Spinal cord (tissue), 10 donors: ENCODE data around the gene DRC7. TPM values are rescaled to one million over a fixed set of nuclear protein-coding genes. Genes with fewer than 3 reads are reported as not detected.

Source experiments
- DNase-seq, 6 donors: peaks; one replicate each; pipeline versions ENCODE4 v3.0.0 to v3.0.0-alpha.2; 2013 to 2015; ENCODE audit warnings: low spot score in 6 of 6, low read depth in 4 of 6
- H3K27ac ChIP-seq: one replicate; pipeline ENCODE4 v1.5.1; 2013; ENCODE audit warnings: low read depth, low read length, control low read depth
- H3K27me3 ChIP-seq: one replicate; pipeline ENCODE4 v1.6.1; 2013; ENCODE audit warnings: low read length; ENCODE audit not compliant: control insufficient read depth, insufficient read depth
- H3K36me3 ChIP-seq: one replicate; pipeline ENCODE4 v1.6.1; 2013; ENCODE audit warnings: low read length; ENCODE audit not compliant: control insufficient read depth, insufficient read depth
- H3K4me1 ChIP-seq: one replicate; pipeline ENCODE4 v1.6.1; 2013; ENCODE audit warnings: low read length; ENCODE audit not compliant: control insufficient read depth, insufficient read depth
- H3K4me3 ChIP-seq: one replicate; pipeline ENCODE4 v1.5.1; 2013; ENCODE audit warnings: low read depth, low read length, control low read depth
- H3K9me3 ChIP-seq: one replicate; pipeline ENCODE4 v1.6.1; 2013; ENCODE audit warnings: low read length; ENCODE audit not compliant: control insufficient read depth, insufficient read depth
- WGBS: methylation state at CpG from one replicate; pipeline ENCODE4 v1.1.5; 2013; ENCODE audit warnings: missing lambda C conversion rate; ENCODE audit not compliant: insufficient coverage; 5-methylcytosine and 5-hydroxymethylcytosine counted together
- polyA plus RNA-seq, 2 donors: library from polyadenylated mRNA; unstranded; fragments of 120-200 nt; gene quantifications; one replicate each; pipeline ENCODE4 v1.2.1, GENCODE V29; 2013; ENCODE audit not compliant: insufficient read length in 2 of 2
- total RNA-seq, 2 donors: library from RNA; depleted of rRNA in 1 of 2; stranded (reverse); fragments of 120-200 nt in 1 of 2; fragments of >200 nt in 1 of 2; gene quantifications; one replicate each; pipeline versions ENCODE4 v1.2.3 to v1.2.4, GENCODE V29; 2013 to 2014
- donor health status: healthy.

DRC7 gene
- total and polyA plus RNA-seq, 4 donors: 0.69 to 6.0 (median 4.0) TPM

DNA sequence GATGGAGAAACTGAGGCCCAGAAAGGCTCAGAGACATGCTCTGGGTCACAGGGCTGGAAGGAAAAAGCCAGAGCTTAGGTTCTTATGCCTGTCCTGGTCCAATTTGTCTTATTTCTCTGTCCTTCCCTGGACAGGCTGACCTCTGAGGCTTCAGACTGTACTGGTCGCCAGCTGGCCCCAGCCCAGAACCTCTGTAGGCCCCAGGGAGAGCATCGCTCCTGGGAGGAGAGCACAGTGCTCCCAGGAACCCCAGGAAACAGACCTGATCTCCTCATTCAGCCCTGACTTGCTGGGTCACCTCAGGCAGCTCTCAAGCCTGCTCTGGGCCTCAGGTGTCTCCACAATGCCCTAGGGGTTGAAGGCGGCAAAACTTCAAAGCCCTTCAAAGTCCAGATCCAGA, 4.9 kb downstream of the DRC7 start:
- H3K4me1 ChIP-seq: peaks cover 8% of the 10 kb centered on the region
- H3K27ac ChIP-seq: no peak overlapping the region
- H3K4me3 ChIP-seq: no peak overlapping the region
- 78% methylated on average over 3 of the region's 3 CpGs for WGBS
- H3K9me3 ChIP-seq: no peaks in the 10 kb centered on the region
- DNase-seq: no peak
- peaks cover 3% of the 10 kb centered on the region for H3K36me3 ChIP-seq
- no peaks in the 10 kb centered on the region for H3K27me3 ChIP-seq

GRCh38 chr16:57699899-57700298, 5.3 kb downstream of the DRC7 start:
- DNase-seq: no peak
- Histone ChIP-seq H3K36me3 (peaks cover 3% of the 10 kb centered on the region), H3K4me3 (no peak overlapping the region), H3K4me1 (peaks cover 5% of the 10 kb centered on the region), H3K27me3 (no peaks in the 10 kb centered on the region), H3K27ac (no peak overlapping the region), H3K9me3 (no peaks in the 10 kb centered on the region)
- WGBS: 90% methylated on average over 7 of the region's 7 CpGs

GRCh38 chr16:57700781-57701551, 6.4 kb downstream of the DRC7 start:
- peaks cover 3% of the 10 kb centered on the region for H3K36me3 ChIP-seq
- no peak for DNase-seq
- no peak overlapping the region for H3K27ac ChIP-seq
- WGBS: 42% methylated on average over 5 of the region's 10 CpGs
- H3K27me3 ChIP-seq: no peaks in the 10 kb centered on the region
- H3K9me3 ChIP-seq: no peaks in the 10 kb centered on the region
- peaks cover 4% of the 10 kb centered on the region for H3K4me1 ChIP-seq
- H3K4me3 ChIP-seq: no peak overlapping the region

DNA sequence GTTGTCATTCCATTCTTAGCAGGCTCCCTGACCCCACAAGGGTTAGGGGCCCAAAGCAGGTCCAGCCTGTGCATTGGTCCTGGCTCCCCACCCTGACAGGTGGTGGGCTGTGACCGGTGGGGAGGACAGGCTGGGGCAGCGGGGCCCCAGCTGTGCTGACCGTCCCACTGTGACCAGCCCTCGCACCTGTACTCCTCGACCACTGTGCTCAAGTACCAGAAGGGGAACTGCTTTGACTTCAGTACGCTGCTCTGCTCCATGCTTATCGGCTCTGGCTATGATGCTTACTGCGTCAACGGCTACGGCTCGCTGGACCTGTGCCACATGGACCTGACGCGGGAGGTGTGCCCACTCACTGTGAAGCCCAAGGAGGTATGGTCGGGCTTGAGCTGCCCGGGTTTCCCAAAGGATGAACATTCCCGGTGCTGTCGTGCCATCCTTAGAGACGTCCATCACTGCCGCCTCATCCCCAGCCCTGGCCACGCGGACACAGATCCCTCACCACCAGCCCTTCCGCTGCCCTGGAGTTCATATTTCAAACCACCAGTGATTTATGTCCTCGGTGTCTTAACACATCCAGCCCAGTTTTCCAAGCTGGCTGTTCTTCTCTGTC, 7.3 kb downstream of the DRC7 start:
- peak in 1 of 6 donors; percentile 21 for DNase-seq
- 78% methylated on average over 23 of the region's 23 CpGs for WGBS
- Histone ChIP-seq H3K27ac (no peak overlapping the region), H3K27me3 (no peaks in the 10 kb centered on the region), H3K4me3 (no peak overlapping the region), H3K4me1 (no peaks in the 10 kb centered on the region), H3K9me3 (no peaks in the 10 kb centered on the region), H3K36me3 (peaks cover 3% of the 10 kb centered on the region)

DNA sequence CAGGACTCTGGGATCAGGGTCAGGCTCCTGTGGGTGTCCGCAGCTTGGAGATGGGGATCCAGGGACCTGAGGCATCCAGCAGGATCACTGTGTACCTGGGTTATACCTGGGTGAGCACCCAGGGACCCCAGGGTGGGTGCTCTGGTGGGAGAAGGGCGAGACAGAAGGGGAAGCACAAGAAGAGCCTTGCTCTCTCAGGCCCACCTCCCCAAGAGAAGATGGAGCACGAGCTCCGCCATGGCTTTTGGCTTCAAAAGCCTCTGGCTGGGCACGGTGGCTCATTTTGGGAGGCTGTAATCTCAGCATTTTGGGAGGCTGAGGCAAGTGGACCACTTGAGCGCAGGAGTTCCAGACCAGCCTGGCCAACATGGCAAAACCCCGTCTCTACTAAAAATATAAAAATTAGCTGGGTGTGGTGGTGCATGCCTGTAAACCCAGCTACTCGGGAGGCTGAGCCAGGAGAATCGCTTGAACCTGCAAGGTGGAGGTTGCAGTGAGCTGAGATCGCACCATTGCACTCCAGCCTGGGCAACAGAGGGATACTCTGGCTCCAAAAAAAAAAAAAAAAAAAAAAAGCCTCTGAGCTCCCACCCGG, 8.9 kb downstream of the DRC7 start:
- no peaks in the 10 kb centered on the region for H3K9me3 ChIP-seq
- H3K4me1 ChIP-seq: no peaks in the 10 kb centered on the region
- H3K4me3 ChIP-seq: no peak overlapping the region
- WGBS: 93% methylated on average over 6 of the region's 11 CpGs
- DNase-seq: no peak
- H3K27me3 ChIP-seq: no peaks in the 10 kb centered on the region
- H3K27ac ChIP-seq: no peak overlapping the region
- H3K36me3 ChIP-seq: peaks cover 3% of the 10 kb centered on the region

- Histone ChIP-seq H3K9me3 (no peaks in the 10 kb centered on the region), H3K4me1 (no peaks in the 10 kb centered on the region), H3K27ac (no peak overlapping the region), H3K4me3 (no peak overlapping the region), H3K36me3 (peaks cover 3% of the 10 kb centered on the region), H3K27me3 (no peaks in the 10 kb centered on the region)
- 63% methylated on average over 6 of the region's 11 CpGs for WGBS
- DNase-seq: no peak
Observed at GRCh38 chr16:57704011-57704904, 9.7 kb downstream of the DRC7 start.

DNA sequence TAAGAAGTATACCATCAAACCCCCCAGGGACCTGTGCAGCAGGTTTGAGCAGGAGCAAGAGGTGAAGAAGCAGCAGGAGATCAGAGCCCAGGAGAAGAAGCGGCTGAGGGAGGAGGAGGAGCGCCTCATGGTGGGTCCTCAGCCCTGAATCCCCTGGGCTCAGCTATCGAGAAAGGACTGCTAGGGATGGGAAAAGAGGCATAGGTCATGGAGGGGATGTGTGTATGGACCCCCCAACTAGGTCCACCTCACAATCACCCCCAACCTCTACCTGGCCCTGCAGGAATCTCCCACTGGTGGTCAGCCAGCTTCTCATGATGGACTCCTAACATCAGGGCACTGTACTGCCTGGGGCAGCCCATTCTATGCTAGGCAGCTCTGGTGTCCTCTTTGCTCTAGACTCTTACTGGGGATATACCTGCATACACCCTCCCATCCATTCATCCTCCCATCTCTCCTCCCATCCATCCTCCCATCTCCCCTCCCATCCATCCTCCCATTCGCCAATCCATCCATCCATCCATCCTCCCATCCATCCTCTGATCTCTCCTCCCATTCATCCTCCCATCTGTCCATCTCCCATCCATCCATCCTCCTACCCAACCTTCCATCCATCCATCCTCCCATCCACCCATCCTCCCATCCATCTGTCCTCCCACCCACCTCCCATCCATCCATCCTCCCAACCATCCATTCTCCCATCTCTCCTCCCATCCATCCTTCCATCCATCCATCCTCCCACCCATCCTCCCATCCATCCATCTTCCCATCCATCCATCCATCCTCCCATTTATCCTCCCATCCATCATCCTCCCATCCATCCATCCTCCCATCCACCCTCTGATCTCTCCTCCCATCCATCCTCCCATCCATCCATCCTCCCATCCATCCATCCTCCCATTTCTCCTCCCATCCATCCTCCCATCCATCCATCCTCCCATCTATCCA, 10.6 kb downstream of the DRC7 start:
- H3K27ac ChIP-seq: no peak overlapping the region
- 90% methylated on average over 2 of the region's 4 CpGs for WGBS
- peaks cover 3% of the 10 kb centered on the region for H3K36me3 ChIP-seq
- no peaks in the 10 kb centered on the region for H3K4me1 ChIP-seq
- DNase-seq: no peak
- H3K9me3 ChIP-seq: no peaks in the 10 kb centered on the region
- H3K27me3 ChIP-seq: no peaks in the 10 kb centered on the region
- H3K4me3 ChIP-seq: no peak overlapping the region

DNA sequence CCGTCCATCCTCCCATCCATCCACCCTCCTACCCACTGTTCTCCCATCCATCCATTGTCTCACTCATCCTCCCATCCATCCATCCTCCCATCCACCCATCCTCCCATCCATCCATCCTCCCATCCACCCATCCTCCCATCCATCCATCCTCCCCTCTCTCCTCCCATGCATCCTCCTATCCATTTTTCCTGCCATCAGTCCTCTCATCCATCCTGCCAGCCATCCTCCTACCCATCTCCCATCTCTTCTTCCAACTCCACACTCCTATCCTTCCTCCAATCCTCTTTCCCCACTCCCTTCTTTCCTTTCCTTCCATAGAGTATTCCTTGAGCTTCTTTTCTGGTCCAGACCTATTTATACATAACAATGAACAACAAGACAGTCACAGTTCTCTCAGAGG, 12.1 kb downstream of the DRC7 start:
- Histone ChIP-seq H3K27me3 (no peaks in the 10 kb centered on the region), H3K4me3 (no peak overlapping the region), H3K4me1 (no peaks in the 10 kb centered on the region), H3K36me3 (peaks cover 2% of the 10 kb centered on the region), H3K27ac (no peak overlapping the region), H3K9me3 (no peaks in the 10 kb centered on the region)
- DNase-seq: no peak
- WGBS: 92% methylated on average over 1 of the region's 1 CpG
